NK-92 treated with Interleukin-12 subunit alpha and Interleukin-12 subunit beta, amount 100 ng/mL, for 24 hours (cell line): ENCODE measurements around the gene FBXO33.
"Not testable (repeated sequence)": the region's sequence is repeated elsewhere in the genome, so short reads cannot be mapped to it uniquely, and the experiment has no call there.

Experiments used
- DNase-seq: peaks from one replicate; lab custom pipeline; 2025; lab: John Stamatoyannopoulos, UW

FBXO33 gene

DNA sequence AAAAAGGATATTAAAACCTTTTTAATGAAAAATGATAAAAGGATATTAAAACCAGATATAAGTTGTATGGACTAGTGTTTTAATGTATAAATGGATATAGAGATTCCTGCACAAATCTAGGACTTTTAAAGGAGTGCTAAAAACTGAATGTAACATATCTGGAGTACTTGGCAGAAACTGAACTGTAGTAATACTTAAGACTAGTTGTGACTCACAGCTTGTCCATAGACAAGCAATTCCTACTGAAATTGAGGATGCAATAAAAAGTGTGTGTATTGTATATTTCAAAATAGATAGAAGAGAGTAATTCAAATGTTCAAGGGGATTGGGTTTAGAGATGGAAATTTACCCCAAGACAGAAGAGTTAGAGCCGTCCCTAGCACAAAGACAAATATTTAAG is 59.6 kb downstream of the FBXO33 start:
- no peak for DNase-seq

- no peak for DNase-seq
Measured at GRCh38 chr14:39370415-39370814, 61.8 kb downstream of the FBXO33 start.

- DNase-seq: no peak
Measured at GRCh38 chr14:39369029-39369428, 63.2 kb downstream of the FBXO33 start.

DNA sequence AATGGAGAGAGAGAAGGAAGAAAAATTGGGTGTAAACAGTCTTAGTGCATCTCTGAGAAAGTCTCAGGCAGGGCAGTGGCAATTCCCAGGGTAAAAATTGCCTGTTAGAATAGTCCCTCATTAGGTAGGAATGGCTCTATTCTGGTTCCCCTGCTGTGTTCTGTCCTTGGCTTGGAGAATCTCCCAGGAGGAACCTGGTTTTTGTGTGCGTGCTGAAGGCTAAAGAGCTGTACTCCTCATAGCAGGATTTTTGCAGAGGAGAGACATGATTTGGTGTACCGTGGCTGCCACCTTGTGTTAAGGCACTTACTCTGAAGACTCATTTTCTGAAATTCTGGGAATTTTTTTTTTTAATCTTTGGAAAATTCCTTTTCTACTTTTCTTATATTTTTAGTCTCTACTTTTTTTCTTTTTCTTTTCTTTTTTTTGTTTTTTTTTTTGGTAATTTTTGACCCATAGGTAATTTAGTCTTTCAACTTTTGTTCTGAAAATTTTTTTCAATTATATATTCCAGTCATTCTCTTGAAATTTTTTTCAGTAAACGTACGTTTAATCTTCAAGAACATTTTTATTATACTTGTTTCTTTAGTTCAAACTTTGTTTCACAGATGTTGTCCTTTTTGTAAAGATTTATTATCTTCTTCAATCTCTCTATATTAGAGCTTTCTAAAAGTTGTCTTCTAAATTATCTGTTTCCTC is 63.8 kb downstream of the FBXO33 start:
- no peak for DNase-seq

DNA sequence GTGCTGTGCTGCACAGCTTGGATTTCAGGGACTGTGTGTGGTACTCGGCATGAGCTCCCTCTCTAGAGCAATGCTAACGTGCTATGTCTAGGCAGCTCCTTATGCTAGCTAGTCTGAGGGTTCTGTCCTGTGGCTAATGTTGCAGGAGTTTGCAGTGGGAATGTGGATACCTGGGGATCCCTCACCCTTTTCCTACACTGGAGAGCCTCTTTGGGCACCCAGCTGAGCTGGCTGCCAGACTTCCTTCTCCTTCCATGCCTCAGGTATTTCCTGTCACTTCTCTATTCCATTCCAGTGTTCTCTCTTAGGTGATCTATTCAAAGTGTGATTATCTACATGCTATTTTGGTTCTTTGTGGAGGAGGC is 64.9 kb downstream of the FBXO33 start:
- DNase-seq: no peak

DNA sequence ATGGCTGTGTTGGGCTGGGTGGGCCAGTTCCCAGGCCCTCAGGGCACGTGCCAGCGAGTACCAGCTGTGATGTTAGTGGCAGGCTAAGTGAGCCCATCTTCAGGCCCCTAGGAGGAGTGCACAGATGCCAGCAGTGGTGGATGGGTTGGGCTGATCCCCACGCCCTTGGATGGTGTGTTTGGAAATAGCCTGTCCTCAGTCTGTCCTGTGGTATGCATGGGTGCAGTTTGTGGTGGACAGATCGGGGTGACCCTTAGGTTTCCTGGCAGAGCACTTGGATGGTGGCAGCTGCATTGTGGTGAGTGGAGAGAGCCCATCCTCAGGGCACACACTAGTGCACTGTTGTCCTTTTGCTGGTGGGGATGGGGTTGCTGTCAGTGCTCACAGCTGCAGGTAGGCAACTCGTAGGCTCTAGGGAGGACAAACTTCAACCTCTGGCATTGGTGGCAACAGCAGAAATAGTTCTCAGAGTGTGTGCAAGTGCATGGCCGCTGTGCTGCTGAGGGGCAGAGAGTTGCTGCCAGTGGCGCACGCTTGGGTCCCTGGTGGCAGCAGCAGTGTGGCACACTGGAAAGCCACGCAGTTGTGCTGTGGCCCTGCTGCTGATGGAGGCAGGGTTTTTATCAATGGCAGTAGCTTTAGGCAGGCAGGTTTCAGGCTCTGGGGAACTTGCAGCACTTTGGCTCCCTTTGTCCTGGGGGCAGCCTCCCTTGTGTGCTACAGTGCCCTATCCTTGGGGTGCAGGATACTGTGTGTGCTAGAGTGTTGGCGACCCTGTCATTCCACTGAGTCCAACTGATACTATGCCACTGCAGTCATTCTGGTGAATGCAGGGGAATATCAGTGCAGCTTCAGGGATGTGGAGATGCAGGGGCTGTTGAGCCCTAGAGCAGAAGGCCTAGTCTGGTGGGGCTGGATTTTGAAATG is 65.5 kb downstream of the FBXO33 start:
- no peak for DNase-seq

GRCh38 chr14:39365354-39365753 is 66.9 kb downstream of the FBXO33 start:
- DNase-seq: no peak

DNA sequence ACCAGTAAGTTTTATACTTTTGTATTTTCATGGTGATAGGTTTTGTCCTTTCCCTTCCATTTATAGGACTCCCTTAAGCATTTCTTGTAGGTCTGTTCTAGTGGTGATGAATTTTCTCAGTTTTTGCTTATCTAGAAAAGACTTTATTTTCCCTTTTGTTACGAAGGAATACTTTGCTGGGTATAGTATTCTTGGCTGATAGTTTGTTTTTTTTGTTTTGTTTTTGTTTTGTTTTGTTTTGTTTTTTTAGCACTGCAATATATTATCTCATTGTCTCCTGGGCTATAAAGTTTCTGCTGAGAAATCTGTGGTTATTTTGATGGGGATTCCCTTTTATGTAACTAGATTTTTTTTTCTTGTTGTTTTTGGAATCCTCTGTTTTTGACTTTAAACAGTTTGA is 67.7 kb downstream of the FBXO33 start:
- DNase-seq: no peak

- DNase-seq: not testable (repeated sequence)
Measured at GRCh38 chr14:39361556-39361955, 70.7 kb downstream of the FBXO33 start.

DNA sequence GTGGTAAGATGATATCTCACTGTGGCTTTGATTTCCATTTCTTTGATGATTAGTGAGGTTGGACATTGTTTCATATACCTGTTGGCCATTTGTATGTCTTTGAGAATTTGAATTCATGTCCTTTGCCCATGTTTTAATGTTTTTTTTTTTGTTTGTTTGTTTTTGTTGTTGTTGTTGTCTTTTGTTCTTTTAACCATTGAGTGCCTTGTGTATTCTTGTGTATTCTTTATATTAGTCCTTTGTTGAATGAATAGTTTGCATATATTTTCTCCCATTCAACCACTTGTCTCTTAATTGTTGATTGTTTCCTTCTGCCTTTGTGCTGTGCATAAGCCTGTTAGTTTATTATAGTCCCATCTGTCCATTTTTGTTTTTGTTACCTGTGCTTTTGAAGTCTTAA is 71.9 kb downstream of the FBXO33 start:
- DNase-seq: no peak

GRCh38 chr14:39359069-39359468 is 73.2 kb downstream of the FBXO33 start:
- not testable (repeated sequence) for DNase-seq

GRCh38 chr14:39351708-39352107 is 80.5 kb downstream of the FBXO33 start:
- no peak for DNase-seq

DNA sequence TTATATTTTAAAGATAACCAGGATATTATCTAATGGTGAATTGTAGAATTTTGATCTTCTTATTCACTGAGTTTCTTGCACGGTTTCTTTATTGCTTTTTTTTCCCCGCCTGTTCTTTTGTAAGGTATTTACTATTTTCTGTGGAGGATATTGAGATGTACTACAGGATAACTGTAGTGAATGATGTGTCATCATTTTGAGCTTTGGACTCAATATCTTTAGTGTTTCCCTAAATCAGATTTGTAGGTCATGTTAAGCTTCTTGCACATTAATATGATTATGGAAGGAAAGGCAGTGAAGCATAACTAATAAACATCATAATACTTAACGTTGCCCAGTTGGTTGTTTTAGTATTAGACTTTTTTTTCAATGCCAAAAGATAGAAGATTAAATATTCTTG is 81.4 kb downstream of the FBXO33 start:
- DNase-seq: no peak
